Activated CD8-positive, alpha-beta memory T cell treated with anti-CD3 and anti-CD28 coated beads, Interleukin-2, amount 50 U/mL, for 24 hours (primary cell): Measurements from ENCODE around the gene ADAT3.

Source experiments
- DNase-seq: peaks from one replicate; pipeline ENCODE4 v3.0.0-alpha.2; 2020; ENCODE audit errors: extremely low read depth

Gene ADAT3

GRCh38 chr19:1956868-1957492 lies 51.8 kb downstream of the ADAT3 start:
- DNase-seq, result no peak

DNA sequence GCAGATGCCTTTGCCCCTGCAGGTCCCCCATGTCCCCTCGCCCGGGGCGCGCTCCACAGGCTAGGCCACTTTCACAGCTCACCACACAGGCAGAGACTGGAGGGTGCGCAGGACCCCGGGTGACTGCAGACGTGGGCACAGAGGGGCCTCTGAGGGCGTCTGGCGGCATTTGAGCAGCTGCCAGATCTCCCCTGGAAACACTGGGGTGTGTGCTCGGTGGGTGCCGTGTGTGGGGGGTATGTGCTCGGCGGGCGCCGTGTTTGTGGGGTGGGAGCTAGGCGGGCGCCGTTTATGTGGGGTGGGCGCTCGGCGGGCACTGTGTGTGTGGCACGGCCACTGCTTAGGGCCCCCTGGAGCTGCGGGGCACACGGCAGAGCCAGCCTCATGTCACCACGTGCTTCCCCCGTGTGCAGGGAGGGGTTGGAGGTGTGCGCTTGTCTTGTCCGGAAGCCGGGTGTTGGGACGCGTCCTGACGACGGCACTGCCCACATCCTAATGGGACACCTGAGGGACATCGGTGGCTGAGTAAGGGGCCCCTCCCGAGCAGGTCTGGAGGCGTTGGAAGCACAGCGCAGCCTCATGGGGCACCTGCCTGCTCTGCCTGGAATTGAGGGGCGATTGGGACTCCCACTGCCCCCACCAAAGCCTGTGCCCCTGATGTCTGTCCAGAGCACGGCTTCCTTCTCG lies 52.5 kb downstream of the ADAT3 start:
- DNase-seq, result no peak

GRCh38 chr19:1959928-1960589 lies 54.9 kb downstream of the ADAT3 start:
- no peak for DNase-seq

- DNase-seq, result no peak
Observed at GRCh38 chr19:1961000-1961883, 56.0 kb downstream of the ADAT3 start.

- no peak for DNase-seq
Observed at GRCh38 chr19:1962674-1963073, 57.5 kb downstream of the ADAT3 start.
